K562 (cell line): Measurements from ENCODE around the gene OTC. TPM values are rescaled to one million over a fixed set of nuclear protein-coding genes. Genes with fewer than 3 reads are reported as not detected.

Source experiments
- ATF3 ChIP-seq, 2 experiments: fragments of 450-650 bp in 1 of 2; sonication (generic) in 1 of 2; formaldehyde crosslinking in 1 of 2; IDR thresholded peaks in 1 of 2; conservative IDR thresholded peaks in 1 of 2; 2 replicates each; pipeline versions ENCODE4 v1.6.1 to v1.8.1; 2016 to 2023; ENCODE audit warnings: mild to moderate bottlenecking in 2 of 2, moderate library complexity in 2 of 2, inconsistent platforms in 1 of 2, missing genetic modification reagents in 1 of 2
- DIDO1 ChIP-seq: fragments of 450-650 bp; IDR thresholded peaks from 2 replicates; pipeline ENCODE4 v1.6.1; 2016; ENCODE audit warnings: low read depth, missing biosample characterization, missing genetic modification characterization
- ETV6 ChIP-seq, 3 experiments: fragments of 150-350 bp in 1 of 3; sonication (generic) in 1 of 3; formaldehyde crosslinking in 1 of 3; IDR thresholded peaks; 2 replicates each; pipeline versions ENCODE4 v1.6.1 to v1.8.0; 2014 to 2022; ENCODE audit warnings: borderline replicate concordance in 2 of 3, low read depth in 2 of 3, antibody characterized with exemption in 1 of 3, low read length in 1 of 3, mild to moderate bottlenecking in 1 of 3, missing genetic modification reagents in 1 of 3
- FOXA3 ChIP-seq, 2 experiments: fragments of 450-650 bp in 1 of 2; sonication (generic) in 1 of 2; formaldehyde crosslinking; IDR thresholded peaks in 1 of 2; conservative IDR thresholded peaks in 1 of 2; 2 replicates each; pipeline versions ENCODE4 v1.4.0 to v1.8.0; 2020 to 2022; ENCODE audit warnings: mild to moderate bottlenecking in 2 of 2, missing genetic modification reagents in 1 of 2
- HDAC6 ChIP-seq: IDR thresholded peaks from 2 replicates; pipeline ENCODE4 v1.6.1; 2012; ENCODE audit warnings: low read depth, mild to moderate bottlenecking, control low read depth, inconsistent platforms, low read length, moderate library complexity
- IRF2 ChIP-seq: sonication (generic); formaldehyde crosslinking; IDR thresholded peaks from 2 replicates; pipeline ENCODE4 v1.8.1; 2022; ENCODE audit warnings: mild to moderate bottlenecking, missing genetic modification reagents
- LCOR ChIP-seq: sonication (generic); formaldehyde crosslinking; IDR thresholded peaks from 2 replicates; pipeline ENCODE4 v1.8.0; 2022; ENCODE audit warnings: mild to moderate bottlenecking, missing genetic modification reagents
- NR3C1 ChIP-seq: sonication (generic); formaldehyde crosslinking; IDR thresholded peaks from 2 replicates; pipeline ENCODE4 v1.8.1; 2022; ENCODE audit warnings: missing genetic modification reagents
- POLR3A ChIP-seq: IDR thresholded peaks from 2 replicates; pipeline ENCODE4 v1.6.1; 2011; ENCODE audit warnings: borderline replicate concordance, mild to moderate bottlenecking, moderate library complexity; ENCODE audit not compliant: insufficient read length, insufficient read depth; ENCODE audit errors: extremely low read depth
- PRMT5 ChIP-seq: sonication (generic); formaldehyde crosslinking; IDR thresholded peaks from 2 replicates; pipeline ENCODE4 v1.5.0; 2020; ENCODE audit warnings: missing genetic modification reagents
- PRPF4 ChIP-seq: fragments of 200-400 bp; formaldehyde crosslinking; IDR thresholded peaks from one replicate; pipeline ENCODE4 v1.6.1; 2017; ENCODE audit warnings: low read length, low read depth, mild to moderate bottlenecking; ENCODE audit not compliant: insufficient read depth, poor library complexity, severe bottlenecking
- SMC3 ChIP-seq: conservative IDR thresholded peaks from 2 replicates; pipeline ENCODE4 v1.6.1; 2011; ENCODE audit warnings: low read depth, low read length, improper control_type of control experiment; ENCODE audit not compliant: insufficient read depth
- SPI1 ChIP-seq: IDR thresholded peaks from 2 replicates; pipeline ENCODE4 v1.6.1; 2011; ENCODE audit warnings: low read depth, low read length, control low read depth, borderline replicate concordance
- SRSF7 ChIP-seq: fragments of 200-400 bp; formaldehyde crosslinking; optimal IDR thresholded peaks from 2 replicates; pipeline ENCODE3; 2017; ENCODE audit warnings: mild to moderate bottlenecking, low read depth, low read length
- XRCC5 ChIP-seq: fragments of 200-400 bp; formaldehyde crosslinking; IDR thresholded peaks from 2 replicates; pipeline ENCODE4 v1.6.1; 2017; ENCODE audit warnings: low read depth, mild to moderate bottlenecking, low read length
- YY1 ChIP-seq, 3 experiments: IDR thresholded peaks; 2 replicates each; pipeline ENCODE4 v1.6.1; 2011; ENCODE audit warnings: low read length in 2 of 3, mild to moderate bottlenecking in 2 of 3, moderate library complexity in 2 of 3, borderline replicate concordance in 1 of 3, control low read depth in 1 of 3, low read depth in 1 of 3; ENCODE audit not compliant: insufficient read depth in 3 of 3, insufficient replicate concordance in 2 of 3, control insufficient read depth in 1 of 3, insufficient read length in 1 of 3; ENCODE audit errors: extremely low read depth in 1 of 3
- ZFX ChIP-seq: sonication (generic); formaldehyde crosslinking; IDR thresholded peaks from 2 replicates; pipeline ENCODE4 v1.8.0; 2022; ENCODE audit warnings: mild to moderate bottlenecking, missing genetic modification reagents, moderate library complexity
- ZKSCAN8 ChIP-seq: fragments of 200-800 bp; sonication (Bioruptor generic); IDR thresholded peaks from 2 replicates; pipeline ENCODE4 v1.6.1; 2016; ENCODE audit warnings: missing genetic modification characterization, missing compliant biosample characterization
- ZNF174 ChIP-seq: fragments of 250-450 bp; sonication (Bioruptor Pico); IDR thresholded peaks from 2 replicates; pipeline ENCODE4 v1.4.0; 2020; ENCODE audit warnings: mild to moderate bottlenecking
- ZNF212 ChIP-seq: fragments of 450-650 bp; formaldehyde crosslinking; IDR thresholded peaks from 2 replicates; pipeline ENCODE4 v1.4.0; 2020; ENCODE audit warnings: mild to moderate bottlenecking
- ZNF583 ChIP-seq: fragments of 250-450 bp; sonication (Bioruptor Pico); IDR thresholded peaks from 2 replicates; pipeline ENCODE4 v1.4.0; 2020
- polyA plus RNA-seq, 8 experiments: library from polyadenylated mRNA; depleted of rRNA in 4 of 8; stranded (reverse) in 5 of 8; unstranded in 3 of 8; fragments of >200 nt; fragmentation: Nextera tagmentation in 2 of 8; fragmentation: Illumina TruSeq in 1 of 8; extraction: Ambion mirVana in 2 of 8; extraction: Trizol in 1 of 8; gene quantifications; 2 replicates each; pipeline versions ENCODE4 v1.2.1 to v1.2.3, GENCODE V29; 2011 to 2014; ENCODE audit warnings: inconsistent platforms in 1 of 8, missing spikeins in 1 of 8
- total RNA-seq, 7 experiments: library from RNA; depleted of rRNA in 6 of 7; stranded (reverse); fragments of >200 nt in 6 of 7; fragmentation: Illumina TruSeq in 2 of 7; extraction: Trizol in 2 of 7; gene quantifications; 2 replicates each; pipeline versions ENCODE4 v1.2.1 to v1.2.3, GENCODE V29; 2011 to 2021; ENCODE audit warnings: low replicate concordance in 1 of 7
- TF ChIP-seq, protein P1 (sequence below): sonication (generic); formaldehyde crosslinking; IDR thresholded peaks from 2 replicates; pipeline ENCODE4 v1.8.0; 2022; ENCODE audit warnings: mild to moderate bottlenecking, missing genetic modification reagents
- TF ChIP-seq, protein P2 (sequence below): fragments of 250-450 bp; sonication (Bioruptor Pico); IDR thresholded peaks from 2 replicates; pipeline ENCODE4 v1.9.0; 2021; ENCODE audit warnings: mild to moderate bottlenecking, inconsistent platforms

Gene OTC
- total and polyA plus RNA-seq, 9 of the 15 experiments (the other 6 are each of a cell fraction or from before 2014, with no cell fraction given) = not detected

DNA sequence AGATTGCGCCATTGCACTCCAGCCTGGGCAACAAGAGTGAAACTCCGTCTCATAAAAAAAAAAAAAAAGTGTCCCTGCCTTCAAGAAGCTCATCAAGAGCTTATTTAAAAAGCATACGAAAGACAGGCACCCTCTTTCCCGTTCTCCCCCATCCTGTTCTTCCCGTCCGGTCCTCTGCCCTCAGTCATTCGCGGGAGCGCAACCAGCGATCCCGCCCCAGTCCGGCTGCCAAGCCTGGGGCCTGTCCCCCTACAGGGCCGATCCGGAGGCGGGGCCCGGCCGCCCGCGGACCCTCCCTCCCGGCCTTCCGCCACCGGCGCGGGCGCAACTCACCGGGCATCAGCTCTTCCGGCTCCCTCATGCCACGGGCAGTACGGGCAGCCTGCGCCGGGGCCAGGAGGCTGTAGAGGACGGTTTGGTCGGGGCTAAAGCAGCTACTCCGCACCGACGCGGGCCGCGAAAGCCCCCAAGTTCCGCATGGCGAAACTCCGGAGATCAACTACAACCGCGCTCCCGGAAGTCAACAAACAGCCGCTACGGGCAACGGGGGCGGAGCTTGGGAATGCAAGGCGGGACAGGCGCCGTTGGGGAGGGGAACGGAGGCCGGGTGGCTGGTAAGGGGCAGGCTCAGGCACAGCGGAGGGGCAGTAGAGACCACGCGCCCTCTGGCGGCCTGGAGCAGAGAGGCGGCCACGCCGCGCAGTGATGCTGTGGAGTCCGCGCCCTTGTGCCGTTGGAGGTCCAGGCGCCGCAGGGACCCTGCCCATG is 25.2 kb upstream of the OTC start, which contains the start of gene RPGR (continued):
- no peak for TF ChIP-seq ETV6 (IDR thresholded peaks at IDR 0.05; ENCODE audit: borderline replicate concordance in 1 of 2, low read depth in 2 of 2, low read length in 1 of 2)
- TF ChIP-seq ETV6 (CRISPR knock-in tag; IDR thresholded peaks at IDR 0.05; ENCODE audit: borderline replicate concordance) = no peak
- TF ChIP-seq, protein P1, sequence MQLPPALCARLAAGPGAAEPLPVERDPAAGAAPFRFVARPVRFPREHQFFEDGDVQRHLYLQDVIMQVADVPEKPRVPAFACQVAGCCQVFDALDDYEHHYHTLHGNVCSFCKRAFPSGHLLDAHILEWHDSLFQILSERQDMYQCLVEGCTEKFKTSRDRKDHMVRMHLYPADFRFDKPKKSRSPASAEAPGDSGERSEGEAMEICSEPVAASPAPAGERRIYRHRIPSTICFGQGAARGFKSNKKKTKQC (CRISPR knock-in tag) = no peak
- no peak for TF ChIP-seq FOXA3 (CRISPR knock-in tag; conservative IDR thresholded peaks at IDR 0.05 in 1 of 2, IDR thresholded peaks at IDR 0.05 in 1 of 2)
- TF ChIP-seq XRCC5 = no peak; the same call in 1 of the 2 replicates
- TF ChIP-seq, protein P2, sequence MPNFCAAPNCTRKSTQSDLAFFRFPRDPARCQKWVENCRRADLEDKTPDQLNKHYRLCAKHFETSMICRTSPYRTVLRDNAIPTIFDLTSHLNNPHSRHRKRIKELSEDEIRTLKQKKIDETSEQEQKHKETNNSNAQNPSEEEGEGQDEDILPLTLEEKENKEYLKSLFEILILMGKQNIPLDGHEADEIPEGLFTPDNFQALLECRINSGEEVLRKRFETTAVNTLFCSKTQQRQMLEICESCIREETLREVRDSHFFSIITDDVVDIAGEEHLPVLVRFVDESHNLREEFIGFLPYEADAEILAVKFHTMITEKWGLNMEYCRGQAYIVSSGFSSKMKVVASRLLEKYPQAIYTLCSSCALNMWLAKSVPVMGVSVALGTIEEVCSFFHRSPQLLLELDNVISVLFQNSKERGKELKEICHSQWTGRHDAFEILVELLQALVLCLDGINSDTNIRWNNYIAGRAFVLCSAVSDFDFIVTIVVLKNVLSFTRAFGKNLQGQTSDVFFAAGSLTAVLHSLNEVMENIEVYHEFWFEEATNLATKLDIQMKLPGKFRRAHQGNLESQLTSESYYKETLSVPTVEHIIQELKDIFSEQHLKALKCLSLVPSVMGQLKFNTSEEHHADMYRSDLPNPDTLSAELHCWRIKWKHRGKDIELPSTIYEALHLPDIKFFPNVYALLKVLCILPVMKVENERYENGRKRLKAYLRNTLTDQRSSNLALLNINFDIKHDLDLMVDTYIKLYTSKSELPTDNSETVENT (CRISPR knock-in tag) = no peak
- TF ChIP-seq POLR3A = no peak
- no peak for TF ChIP-seq ATF3 (IDR thresholded peaks at IDR 0.05)
- TF ChIP-seq ATF3 (CRISPR knock-in tag; conservative IDR thresholded peaks at IDR 0.05) = no peak
- no peak for TF ChIP-seq SPI1
- TF ChIP-seq SMC3 = peak; percentile 58; the same call in 1 of the 2 replicates
- no peak for TF ChIP-seq HDAC6
- no peak for TF ChIP-seq IRF2 (CRISPR knock-in tag)
- TF ChIP-seq ZNF174 (CRISPR knock-in tag) = no peak
- TF ChIP-seq DIDO1 (tag) = no peak
- TF ChIP-seq PRPF4 = no peak
- no peak for TF ChIP-seq ZNF583 (CRISPR knock-in tag)
- no peak for TF ChIP-seq ZKSCAN8 (CRISPR knock-in tag)
- 0 out of 2 replicates have a peak, but pooled peaks have one; percentile 38 for TF ChIP-seq LCOR
- TF ChIP-seq YY1 (IDR thresholded peaks at IDR 0.05; ENCODE audit: borderline replicate concordance in 1 of 3, control insufficient read depth in 1 of 3, extremely low read depth in 1 of 3, insufficient read depth in 3 of 3, insufficient read length in 1 of 3, insufficient replicate concordance in 2 of 3, low read depth in 1 of 3, low read length in 2 of 3) = peak in 1 of 3 experiments; percentile 34
- TF ChIP-seq ZFX (CRISPR knock-in tag) = peak; percentile 90
- TF ChIP-seq SRSF7 = no peak
- TF ChIP-seq ZNF212 (CRISPR knock-in tag) = no peak
- TF ChIP-seq PRMT5 = no peak
- no peak; the same call in 1 of the 2 replicates for TF ChIP-seq NR3C1 (CRISPR knock-in tag)
